Neural cell (in vitro differentiated cells): ENCODE results near the gene SLC39A7. TPM values are rescaled to one million over a fixed set of nuclear protein-coding genes. Genes with fewer than 3 reads are reported as not detected.
A peak's percentile ranks its signal among the peaks of the same experiment; 100 is the strongest.

Experiments
- H2AFZ ChIP-seq: fragments of 200-600, 300-800 bp; sonication (generic), shearing (Covaris generic); 2 replicates; pipeline ENCODE4 v1.6.0; 2014; ENCODE audit warnings: low read depth, mild to moderate bottlenecking, antibody characterized with exemption, low read length, moderate library complexity
- H3F3A ChIP-seq: fragments of 200-600 bp; shearing (Covaris generic); 2 replicates; pipeline ENCODE4 v1.6.1; 2016; ENCODE audit warnings: mild to moderate bottlenecking, moderate library complexity, mixed read lengths, antibody characterized with exemption, low read length; ENCODE audit not compliant: insufficient read depth, poor library complexity, severe bottlenecking
- H3K27ac ChIP-seq: fragments of 200-600, 300-800 bp; sonication (generic), shearing (Covaris generic); 2 replicates; pipeline ENCODE4 v1.5.1; 2014; ENCODE audit warnings: mild to moderate bottlenecking, low read length, moderate library complexity
- H3K27me3 ChIP-seq: fragments of 300-800, 200-600 bp; sonication (generic), shearing (Covaris generic); 2 replicates; pipeline ENCODE4 v1.6.0; 2014; ENCODE audit warnings: mild to moderate bottlenecking, low read depth, low read length, moderate library complexity; ENCODE audit not compliant: insufficient read depth
- H3K36me3 ChIP-seq: fragments of 300-800, 200-600 bp; sonication (generic), shearing (Covaris generic); 2 replicates; pipeline ENCODE4 v1.5.1; 2014; ENCODE audit warnings: mild to moderate bottlenecking, antibody characterized with exemption, low read length, moderate library complexity; ENCODE audit not compliant: insufficient read depth
- H3K4me2 ChIP-seq: fragments of 300-800, 200-600 bp; sonication (generic), shearing (Covaris generic); 2 replicates; pipeline ENCODE4 v1.6.0; 2014; ENCODE audit warnings: mild to moderate bottlenecking, low read length
- H3K4me3 ChIP-seq: fragments of 300-800, 200-600 bp; sonication (generic), shearing (Covaris generic); 2 replicates; pipeline ENCODE4 v1.5.1; 2014; ENCODE audit warnings: mild to moderate bottlenecking, low read length, moderate library complexity
- H3K79me2 ChIP-seq: fragments of 200-600 bp; shearing (Covaris generic); replicated peaks from 2 replicates; pipeline ENCODE4 v1.6.0; 2014; ENCODE audit warnings: mild to moderate bottlenecking, low read length, moderate library complexity; ENCODE audit not compliant: insufficient read depth
- H3K9ac ChIP-seq: fragments of 300-800, 200-600 bp; sonication (generic), shearing (Covaris generic); 2 replicates; pipeline ENCODE4 v1.6.1; 2016; ENCODE audit warnings: mild to moderate bottlenecking, low read length, mixed read lengths
- H3K9me2 ChIP-seq: fragments of 200-600 bp; shearing (Covaris generic); 2 replicates; pipeline ENCODE4 v1.6.1; 2016; ENCODE audit warnings: mild to moderate bottlenecking, low read length, mixed read lengths; ENCODE audit not compliant: insufficient read depth
- H3K9me3 ChIP-seq: fragments of 200-600, 300-800 bp; sonication (generic), shearing (Covaris generic); 2 replicates; pipeline ENCODE4 v1.6.1; 2016; ENCODE audit warnings: mild to moderate bottlenecking, mixed run types, low read length, moderate library complexity, mixed read lengths
- H4K20me1 ChIP-seq: fragments of 200-600 bp; shearing (Covaris generic); 2 replicates; pipeline ENCODE4 v1.6.1; 2016; ENCODE audit warnings: mild to moderate bottlenecking, mixed run types; ENCODE audit not compliant: insufficient read depth
- CTCF ChIP-seq: fragments of 450-650 bp; IDR thresholded peaks from 2 replicates; pipeline ENCODE4 v1.5.1; 2014; ENCODE audit warnings: antibody characterized with exemption, mild to moderate bottlenecking, moderate library complexity; ENCODE audit not compliant: poor library complexity, severe bottlenecking
- EP300 ChIP-seq: fragments of 450-650 bp; conservative IDR thresholded peaks from 2 replicates; pipeline ENCODE4 v1.6.1; 2014; ENCODE audit warnings: antibody characterized with exemption, mild to moderate bottlenecking, moderate library complexity; ENCODE audit not compliant: poor library complexity, severe bottlenecking
- EZH2 ChIP-seq: fragments of 200-600, 300-800 bp; shearing (Covaris generic), sonication (generic); IDR thresholded peaks from 2 replicates; pipeline ENCODE4 v1.6.1; 2014; ENCODE audit warnings: antibody characterized with exemption, low read length, borderline replicate concordance, mild to moderate bottlenecking; ENCODE audit not compliant: insufficient read depth, poor library complexity, severe bottlenecking
- MXI1 ChIP-seq: fragments of 450-650 bp; conservative IDR thresholded peaks from 2 replicates; pipeline ENCODE4 v1.6.1; 2014; ENCODE audit warnings: antibody characterized with exemption, mild to moderate bottlenecking; ENCODE audit not compliant: poor library complexity, severe bottlenecking
- POLR2AphosphoS5 ChIP-seq: IDR thresholded peaks from 2 replicates; pipeline ENCODE4 v1.6.1; 2012
- RAD21 ChIP-seq: fragments of 450-650 bp; conservative IDR thresholded peaks from 2 replicates; pipeline ENCODE4 v1.6.1; 2014; ENCODE audit warnings: antibody characterized with exemption, mild to moderate bottlenecking, moderate library complexity
- REST ChIP-seq: IDR thresholded peaks from 2 replicates; pipeline ENCODE4 v1.6.1; 2012; ENCODE audit warnings: borderline replicate concordance
- SMC3 ChIP-seq: fragments of 450-650 bp; conservative IDR thresholded peaks from 2 replicates; pipeline ENCODE4 v1.6.1; 2014; ENCODE audit warnings: antibody characterized with exemption, mild to moderate bottlenecking, moderate library complexity; ENCODE audit not compliant: poor library complexity
- TAF1 ChIP-seq: IDR thresholded peaks from 2 replicates; pipeline ENCODE4 v1.6.1; 2012; ENCODE audit warnings: low read depth
- polyA plus RNA-seq: library from polyadenylated mRNA; depleted of rRNA; stranded (reverse); fragments of >200 nt; gene quantifications from 2 replicates; pipeline ENCODE4 v1.2.3, GENCODE V29; 2014

Gene SLC39A7
- polyA plus RNA-seq, 1 donor from 2014 or later = 99.8 TPM

GRCh38 chr6:33248643-33248931, 47.9 kb downstream of the SLC39A7 start:
- Histone ChIP-seq H3K9me3 (no peaks in the 10 kb centered on the region), H3K27me3 (no peaks in the 10 kb centered on the region), H3K27ac (peak overlapping the region; percentile 72), H3K9me2 (no peaks in the 10 kb centered on the region), H3K79me2 (no peaks in the 10 kb centered on the region), H4K20me1 (no peaks in the 10 kb centered on the region), H3K9ac (peak overlapping the region; percentile 73), H3K4me3 (peak overlapping the region; percentile 72), H2AFZ (peak overlapping the region; percentile 91), H3K4me2 (peak overlapping the region; percentile 98), H3K36me3 (no peaks in the 10 kb centered on the region), H3F3A (peaks cover 5% of the 10 kb centered on the region)
- TF ChIP-seq MXI1 (peak; percentile 29), POLR2AphosphoS5 (no peak), SMC3 (peak; percentile 56)

- peak overlapping the region; percentile 91 for H2AFZ ChIP-seq
- H3K9me3 ChIP-seq = no peaks in the 10 kb centered on the region
- H3K4me2 ChIP-seq = peak overlapping the region; percentile 98
- H3K27me3 ChIP-seq = no peaks in the 10 kb centered on the region
- no peaks in the 10 kb centered on the region for H4K20me1 ChIP-seq
- peak overlapping the region; percentile 73 for H3K9ac ChIP-seq
- peak overlapping the region; percentile 76 for H3K27ac ChIP-seq
- peak overlapping the region; percentile 72 for H3K4me3 ChIP-seq
- peaks cover 5% of the 10 kb centered on the region for H3F3A ChIP-seq
- H3K9me2 ChIP-seq = no peaks in the 10 kb centered on the region
- no peaks in the 10 kb centered on the region for H3K79me2 ChIP-seq
- H3K36me3 ChIP-seq = no peaks in the 10 kb centered on the region
- TF ChIP-seq POLR2AphosphoS5 = peak; percentile 60
- peak; percentile 54 for TF ChIP-seq CTCF
- TF ChIP-seq SMC3 = peak; percentile 44
- peak; percentile 45 for TF ChIP-seq RAD21
- TF ChIP-seq MXI1 = peak; percentile 33
- TF ChIP-seq EP300 = no peak
- no peak for TF ChIP-seq TAF1
- peak; percentile 68 for TF ChIP-seq REST
- TF ChIP-seq EZH2 = no peak
Observed at GRCh38 chr6:33248932-33249731, 48.5 kb downstream of the SLC39A7 start.
